ENCODE results near the gene PCDH9.

GRCh38 chr13:66962953-66963352 lies 267.2 kb downstream of the PCDH9 start:
- TF ChIP-seq, protein P1, sequence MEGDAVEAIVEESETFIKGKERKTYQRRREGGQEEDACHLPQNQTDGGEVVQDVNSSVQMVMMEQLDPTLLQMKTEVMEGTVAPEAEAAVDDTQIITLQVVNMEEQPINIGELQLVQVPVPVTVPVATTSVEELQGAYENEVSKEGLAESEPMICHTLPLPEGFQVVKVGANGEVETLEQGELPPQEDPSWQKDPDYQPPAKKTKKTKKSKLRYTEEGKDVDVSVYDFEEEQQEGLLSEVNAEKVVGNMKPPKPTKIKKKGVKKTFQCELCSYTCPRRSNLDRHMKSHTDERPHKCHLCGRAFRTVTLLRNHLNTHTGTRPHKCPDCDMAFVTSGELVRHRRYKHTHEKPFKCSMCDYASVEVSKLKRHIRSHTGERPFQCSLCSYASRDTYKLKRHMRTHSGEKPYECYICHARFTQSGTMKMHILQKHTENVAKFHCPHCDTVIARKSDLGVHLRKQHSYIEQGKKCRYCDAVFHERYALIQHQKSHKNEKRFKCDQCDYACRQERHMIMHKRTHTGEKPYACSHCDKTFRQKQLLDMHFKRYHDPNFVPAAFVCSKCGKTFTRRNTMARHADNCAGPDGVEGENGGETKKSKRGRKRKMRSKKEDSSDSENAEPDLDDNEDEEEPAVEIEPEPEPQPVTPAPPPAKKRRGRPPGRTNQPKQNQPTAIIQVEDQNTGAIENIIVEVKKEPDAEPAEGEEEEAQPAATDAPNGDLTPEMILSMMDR (IDR thresholded peaks at IDR 0.05) = no peak
- TF ChIP-seq POLR2AphosphoS5 (IDR thresholded peaks at IDR 0.05) = no peak
- TF ChIP-seq POLR2A (IDR thresholded peaks at IDR 0.05) = no peak
- no peak for TF ChIP-seq EP300 (IDR thresholded peaks at IDR 0.05)

Data from suprapubic skin (tissue), 4 donors.